MCF 10A (cell line): ENCODE results near the gene GIMD1. TPM values are rescaled to one million over a fixed set of nuclear protein-coding genes. Genes with fewer than 3 reads are reported as not detected.

Source experiments
- BruUV-seq: library from RNA; stranded (reverse); fragments of 400-500 nt; replicated peaks from 2 replicates; lab custom pipeline; 2021; lab: Mats Ljungman, UMichigan
- CTCF ChIA-PET: fragments of 300-600 bp; sonication (Branson Sonifier 250); formaldehyde crosslinking; extraction: SDS; loops from one replicate; lab custom pipeline; 2021; ENCODE audit warnings: antibody characterized with exemption, inconsistent platforms; lab: Yijun Ruan, JAX
- POLR2A ChIA-PET: fragments of 300-600, 350-650 bp; sonication (Branson Sonifier 250); formaldehyde crosslinking; extraction: SDS; loops from one replicate; lab custom pipeline; 2020; ENCODE audit warnings: antibody characterized with exemption, inconsistent platforms; lab: Yijun Ruan, JAX
- DNase-seq: peaks from one replicate; pipeline ENCODE4 v3.0.0-alpha.2; 2018; ENCODE audit not compliant: unreplicated experiment
- H3K27ac Mint-ChIP-seq: one replicate; pipeline ENCODE4 v1.8.0; 2022; ENCODE audit warnings: mild to moderate bottlenecking, low read depth, mixed read lengths; ENCODE audit not compliant: unreplicated experiment
- H3K27me3 Mint-ChIP-seq: one replicate; pipeline ENCODE4 v1.8.0; 2022; ENCODE audit warnings: mixed read lengths; ENCODE audit not compliant: insufficient read depth, unreplicated experiment
- H3K36me3 Mint-ChIP-seq: one replicate; pipeline ENCODE4 v1.8.0; 2022; ENCODE audit warnings: mild to moderate bottlenecking, moderate library complexity, mixed read lengths; ENCODE audit not compliant: insufficient read depth, unreplicated experiment
- H3K4me1 Mint-ChIP-seq: one replicate; pipeline ENCODE4 v1.8.0; 2022; ENCODE audit warnings: mixed read lengths; ENCODE audit not compliant: insufficient read depth, unreplicated experiment
- H3K4me3 Mint-ChIP-seq: one replicate; pipeline ENCODE4 v1.8.0; 2022; ENCODE audit warnings: mild to moderate bottlenecking, moderate library complexity, mixed read lengths; ENCODE audit not compliant: unreplicated experiment
- H3K9me3 Mint-ChIP-seq: one replicate; pipeline ENCODE4 v1.8.0; 2022; ENCODE audit warnings: mixed read lengths; ENCODE audit not compliant: unreplicated experiment
- CTCF ChIP-seq: fragments of 200-600 bp; IDR thresholded peaks from one replicate; pipeline ENCODE4 v1.8.0; 2022; ENCODE audit warnings: antibody characterized with exemption, mild to moderate bottlenecking; ENCODE audit not compliant: unreplicated experiment
- intact Hi-C: fragments of 100-400 bp; cut with micrococcal nuclease; formaldehyde crosslinking; loops from 2 replicates; pipeline ENCODE4 v1.14.1; 2022
- total RNA-seq: library from RNA; stranded (reverse); gene quantifications from 2 replicates; pipeline ENCODE4 v1.2.3, GENCODE V29; 2022

Gene GIMD1
- total RNA-seq, 1 experiment from 2014 or later: not detected

GRCh38 chr4:106365613-106366012 is 3.0 kb downstream of the GIMD1 start:
- ChIA-PET CTCF (interaction anchor here (0.6 to 1.9 kb wide), 9 partner anchors 18 to 1895 kb away, joined by 3 to 14 read pairs (median 3); no protein-coding TSS in a partner anchor), POLR2A (interaction anchor here (0.6 to 1.1 kb wide), 4 partner anchors 50 to 551 kb away, joined by 3 to 4 read pairs (median 4); partner anchors contain the start of genes AIMP1 and TBCK)
- BruUV-seq: no TSS peak
- Mint-ChIP-seq H3K36me3 (no peaks in the 10 kb centered on the region), H3K27ac (no peak overlapping the region), H3K9me3 (no peaks in the 10 kb centered on the region), H3K27me3 (no peaks in the 10 kb centered on the region), H3K4me3 (no peak overlapping the region), H3K4me1 (peaks cover 12% of the 10 kb centered on the region)
- intact Hi-C loops: loop anchor here (5.0 kb wide), 2 partner anchors 817 to 1152 kb away; no protein-coding TSS in a partner anchor
- peak; percentile 83 for DNase-seq
- no peak for TF ChIP-seq CTCF

- no TSS peak for BruUV-seq
- Mint-ChIP-seq H3K4me3 (no peak overlapping the region), H3K9me3 (no peaks in the 10 kb centered on the region), H3K27ac (no peak overlapping the region), H3K36me3 (no peaks in the 10 kb centered on the region), H3K27me3 (no peaks in the 10 kb centered on the region), H3K4me1 (peaks cover 12% of the 10 kb centered on the region)
- no peak for DNase-seq
- POLR2A ChIA-PET: interaction anchor here (0.7 to 1.0 kb wide), 2 partner anchors 14 to 1404 kb away, joined by 3 read pairs; no protein-coding TSS in a partner anchor
- intact Hi-C loops: no loop called here
- CTCF ChIA-PET: interaction anchor here (0.7 to 1.9 kb wide), 4 partner anchors 139 to 535 kb away, joined by 3 to 14 read pairs (median 3); no protein-coding TSS in a partner anchor
- TF ChIP-seq CTCF: no peak
These were observed 4.3 kb downstream of the GIMD1 start for GRCh38 chr4:106364282-106364681.

- Mint-ChIP-seq H3K36me3 (no peaks in the 10 kb centered on the region), H3K4me1 (peaks cover 12% of the 10 kb centered on the region), H3K9me3 (no peaks in the 10 kb centered on the region), H3K4me3 (no peak overlapping the region), H3K27ac (no peak overlapping the region), H3K27me3 (no peaks in the 10 kb centered on the region)
- no peak for TF ChIP-seq CTCF
- DNase-seq: no peak
- ChIA-PET CTCF (interaction anchor here (0.8 to 1.0 kb wide), 2 partner anchors 7 to 12 kb away, joined by 3 read pairs; no protein-coding TSS in a partner anchor), POLR2A (no interaction called here)
- intact Hi-C loops: no loop called here
- BruUV-seq: no TSS peak
These were observed 6.3 kb downstream of the GIMD1 start for GRCh38 chr4:106362086-106362825.

GRCh38 chr4:106358899-106359298 is 9.7 kb downstream of the GIMD1 start:
- Mint-ChIP-seq H3K4me1 (no peaks in the 10 kb centered on the region), H3K27ac (no peak overlapping the region), H3K36me3 (no peaks in the 10 kb centered on the region), H3K27me3 (no peaks in the 10 kb centered on the region), H3K4me3 (no peak overlapping the region), H3K9me3 (no peaks in the 10 kb centered on the region)
- intact Hi-C loops: no loop called here
- no TSS peak for BruUV-seq
- no peak for DNase-seq
- POLR2A ChIA-PET: no interaction called here
- no peak for TF ChIP-seq CTCF
- CTCF ChIA-PET: interaction anchor here (0.8 to 1.2 kb wide), 3 partner anchors 12 to 450 kb away, joined by 3 to 4 read pairs (median 4); no protein-coding TSS in a partner anchor
